PC-3 (cell line): ENCODE measurements around the gene AMY2A.
"Not testable (repeated sequence)": the region's sequence is repeated elsewhere in the genome, so short reads cannot be mapped to it uniquely, and the experiment has no call there.

Experiments used
- EZH2 ChIP-seq: fragments of 300-600 bp; sonication (generic); IDR thresholded peaks from one replicate; pipeline ENCODE4 v1.6.1; 2017; ENCODE audit warnings: antibody characterized with exemption, mild to moderate bottlenecking, low read length; ENCODE audit not compliant: unreplicated experiment
- TF ChIP-seq, protein P1 (sequence below): fragments of 300-600 bp; sonication (generic); conservative IDR thresholded peaks from 2 replicates; pipeline ENCODE4 v1.5.1; 2017; ENCODE audit warnings: antibody characterized with exemption, low read depth, mild to moderate bottlenecking, low read length

DNA sequence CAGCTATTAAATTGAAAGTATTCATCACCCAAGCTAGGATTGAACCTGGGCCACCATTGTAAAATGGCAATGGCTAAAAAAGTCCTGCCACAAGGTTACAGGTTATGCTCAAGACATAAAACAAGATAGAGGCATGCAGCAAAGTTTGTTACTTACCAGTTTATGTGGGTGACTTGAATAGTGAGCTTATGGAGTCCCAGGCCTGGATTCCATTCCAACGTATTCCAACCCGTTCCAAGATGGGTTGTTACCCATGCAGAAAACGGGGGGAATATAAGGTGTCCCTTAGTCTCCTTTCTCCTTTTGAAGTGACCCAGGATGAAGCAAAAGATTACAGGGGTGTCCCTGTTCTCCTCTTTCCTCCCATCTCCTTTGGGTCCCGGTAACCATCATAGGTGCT, 10.2 kb downstream of the AMY2A start:
- TF ChIP-seq, protein P1, sequence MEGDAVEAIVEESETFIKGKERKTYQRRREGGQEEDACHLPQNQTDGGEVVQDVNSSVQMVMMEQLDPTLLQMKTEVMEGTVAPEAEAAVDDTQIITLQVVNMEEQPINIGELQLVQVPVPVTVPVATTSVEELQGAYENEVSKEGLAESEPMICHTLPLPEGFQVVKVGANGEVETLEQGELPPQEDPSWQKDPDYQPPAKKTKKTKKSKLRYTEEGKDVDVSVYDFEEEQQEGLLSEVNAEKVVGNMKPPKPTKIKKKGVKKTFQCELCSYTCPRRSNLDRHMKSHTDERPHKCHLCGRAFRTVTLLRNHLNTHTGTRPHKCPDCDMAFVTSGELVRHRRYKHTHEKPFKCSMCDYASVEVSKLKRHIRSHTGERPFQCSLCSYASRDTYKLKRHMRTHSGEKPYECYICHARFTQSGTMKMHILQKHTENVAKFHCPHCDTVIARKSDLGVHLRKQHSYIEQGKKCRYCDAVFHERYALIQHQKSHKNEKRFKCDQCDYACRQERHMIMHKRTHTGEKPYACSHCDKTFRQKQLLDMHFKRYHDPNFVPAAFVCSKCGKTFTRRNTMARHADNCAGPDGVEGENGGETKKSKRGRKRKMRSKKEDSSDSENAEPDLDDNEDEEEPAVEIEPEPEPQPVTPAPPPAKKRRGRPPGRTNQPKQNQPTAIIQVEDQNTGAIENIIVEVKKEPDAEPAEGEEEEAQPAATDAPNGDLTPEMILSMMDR = not testable (repeated sequence)
- not testable (repeated sequence) for TF ChIP-seq EZH2
